NCI-H82 (cell line): ENCODE data around the gene EPB41L4B.

Experiments used
- DNase-seq: peaks from one replicate; lab custom pipeline; 2025; lab: John Stamatoyannopoulos, UW

EPB41L4B gene

GRCh38 chr9:109199676-109200075 lies 121.2 kb downstream of the EPB41L4B start:
- DNase-seq: no peak

- DNase-seq: peak; percentile 24
Observed at GRCh38 chr9:109198736-109199382, 122.0 kb downstream of the EPB41L4B start.

GRCh38 chr9:109193974-109194556 lies 126.8 kb downstream of the EPB41L4B start:
- peak; percentile 68 for DNase-seq

GRCh38 chr9:109192732-109193361 lies 128.0 kb downstream of the EPB41L4B start:
- DNase-seq: peak; percentile 66

- DNase-seq: no peak
Observed at GRCh38 chr9:109191746-109192145, 129.1 kb downstream of the EPB41L4B start.

- no peak for DNase-seq
Observed at GRCh38 chr9:109190151-109190550, 130.7 kb downstream of the EPB41L4B start.

- DNase-seq: no peak
Observed at GRCh38 chr9:109186857-109187520, 133.9 kb downstream of the EPB41L4B start.

GRCh38 chr9:109182940-109183798 lies 137.7 kb downstream of the EPB41L4B start:
- DNase-seq: peak; percentile 88

- DNase-seq: no peak
Observed at GRCh38 chr9:109182550-109182939, 138.3 kb downstream of the EPB41L4B start.

- DNase-seq: no peak
Observed at GRCh38 chr9:109181284-109181683, 139.6 kb downstream of the EPB41L4B start.

- no peak for DNase-seq
Observed at GRCh38 chr9:109179801-109180523, 140.9 kb downstream of the EPB41L4B start.

GRCh38 chr9:109176963-109177362 lies 143.9 kb downstream of the EPB41L4B start:
- no peak for DNase-seq

- no peak for DNase-seq
Observed at GRCh38 chr9:109176386-109176785, 144.5 kb downstream of the EPB41L4B start.

- no peak for DNase-seq
Observed at GRCh38 chr9:109172935-109173334, 147.9 kb downstream of the EPB41L4B start.

GRCh38 chr9:109171926-109172325 lies 148.9 kb downstream of the EPB41L4B start:
- no peak for DNase-seq

GRCh38 chr9:109168170-109168569 lies 152.7 kb downstream of the EPB41L4B start:
- DNase-seq: no peak

GRCh38 chr9:109167716-109168115 lies 153.1 kb downstream of the EPB41L4B start:
- no peak for DNase-seq

- DNase-seq: peak; percentile 14
Observed at GRCh38 chr9:109166771-109167601, 153.9 kb downstream of the EPB41L4B start, which contains the start of gene FRRS1L. Gene FRRS1L (minus strand): TSS chr9:109167249. CDS start chr9:109167138, 111 bp downstream.

- DNase-seq: no peak
Observed at GRCh38 chr9:109166171-109166770, 154.6 kb downstream of the EPB41L4B start.

- DNase-seq: no peak
Observed at GRCh38 chr9:109164042-109164441, 156.8 kb downstream of the EPB41L4B start.
